ENCODE data around the gene VANGL2.

- TF ChIP-seq EP300 (IDR thresholded peaks at IDR 0.05) (no peak), CTCF (IDR thresholded peaks at IDR 0.05) (no peak), POLR2AphosphoS5 (IDR thresholded peaks at IDR 0.05) (no peak)
Measured at GRCh38 chr1:160353223-160353622, 47.1 kb upstream of the VANGL2 start.
